Measurements from ENCODE around the gene ASPA. TPM values are rescaled to one million over a fixed set of nuclear protein-coding genes. Genes with fewer than 3 reads are reported as not detected.

Gene ASPA
- total RNA-seq, 4 donors from 2014 or later = 7.8 to 19.2 (median 15.4) TPM

DNA sequence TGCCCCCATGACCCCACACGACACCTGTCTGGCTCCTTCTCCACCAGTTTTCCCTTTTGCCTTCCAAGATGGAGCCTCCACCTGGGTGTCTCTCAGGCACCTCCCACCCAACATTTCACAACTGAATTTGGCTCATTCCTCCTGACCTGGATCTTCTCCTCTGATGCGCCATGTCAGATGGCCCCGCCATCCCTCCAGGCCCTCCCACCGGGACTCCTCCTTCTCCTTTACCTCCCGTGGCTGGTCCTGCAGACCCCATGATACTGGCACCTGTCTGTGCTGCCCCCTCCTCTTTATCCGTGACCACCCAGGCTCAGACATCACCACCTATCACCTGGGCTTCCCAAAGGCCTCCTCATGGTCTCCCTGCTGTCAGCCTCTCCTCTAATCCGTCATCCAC lies 77.1 kb downstream of the ASPA start:
- Histone ChIP-seq H3K9me3 (no peaks in the 10 kb centered on the region), H3K27me3 (no peaks in the 10 kb centered on the region), H3K4me1 (peaks cover 0 to 7% (median 2%) of the 10 kb centered on the region in 4 donors), H3K27ac (no peak overlapping the region), H3K36me3 (no peaks in the 10 kb centered on the region), H3K4me3 (no peak overlapping the region)
- TF ChIP-seq, protein P1, sequence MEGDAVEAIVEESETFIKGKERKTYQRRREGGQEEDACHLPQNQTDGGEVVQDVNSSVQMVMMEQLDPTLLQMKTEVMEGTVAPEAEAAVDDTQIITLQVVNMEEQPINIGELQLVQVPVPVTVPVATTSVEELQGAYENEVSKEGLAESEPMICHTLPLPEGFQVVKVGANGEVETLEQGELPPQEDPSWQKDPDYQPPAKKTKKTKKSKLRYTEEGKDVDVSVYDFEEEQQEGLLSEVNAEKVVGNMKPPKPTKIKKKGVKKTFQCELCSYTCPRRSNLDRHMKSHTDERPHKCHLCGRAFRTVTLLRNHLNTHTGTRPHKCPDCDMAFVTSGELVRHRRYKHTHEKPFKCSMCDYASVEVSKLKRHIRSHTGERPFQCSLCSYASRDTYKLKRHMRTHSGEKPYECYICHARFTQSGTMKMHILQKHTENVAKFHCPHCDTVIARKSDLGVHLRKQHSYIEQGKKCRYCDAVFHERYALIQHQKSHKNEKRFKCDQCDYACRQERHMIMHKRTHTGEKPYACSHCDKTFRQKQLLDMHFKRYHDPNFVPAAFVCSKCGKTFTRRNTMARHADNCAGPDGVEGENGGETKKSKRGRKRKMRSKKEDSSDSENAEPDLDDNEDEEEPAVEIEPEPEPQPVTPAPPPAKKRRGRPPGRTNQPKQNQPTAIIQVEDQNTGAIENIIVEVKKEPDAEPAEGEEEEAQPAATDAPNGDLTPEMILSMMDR (IDR thresholded peaks at IDR 0.05) = no peak
- TF ChIP-seq POLR2A (IDR thresholded peaks at IDR 0.05) = no peak
- no peak for TF ChIP-seq EP300 (IDR thresholded peaks at IDR 0.05)
- WGBS, 2 donors = 87 to 89% methylated on average over 7 of the region's 7 CpGs
- DNase-seq (ENCODE audit: low spot score in 2 of 2) = no peak

Other genes with a start within 250 kb of the ASPA start
- gene OR3A1, start 177.6 kb upstream of the ASPA start, total RNA-seq = 1 to 10 TPM in 1 of 4 donors, under 1 TPM in 1, not detected in 2; 0.63 to 2.4 TPM
- 1 to 10 TPM in 1 of 4 donors, not detected in 3; 1.1 TPM for gene OR3A2, start 89.7 kb upstream of the ASPA start, total RNA-seq
- gene OR1E1, start 77.6 kb upstream of the ASPA start, total RNA-seq = not detected
- gene OR3A3, start 64.6 kb upstream of the ASPA start, total RNA-seq = not detected
- 1 to 10 TPM in 1 of 4 donors, not detected in 3; 1.0 TPM for gene OR1E2, start 42.2 kb upstream of the ASPA start, total RNA-seq
- 1 to 10 TPM in 2 of 4 donors, under 1 TPM in 2; 0.39 to 2.7 (median 1.2) TPM for gene SPATA22, start 4.2 kb upstream of the ASPA start, total RNA-seq
- 10 to 100 TPM in 1 of 4 donors, 1 to 10 TPM in 3; 4.2 to 21.4 (median 9.7) TPM for gene TRPV3, start 81.8 kb downstream of the ASPA start, total RNA-seq
- gene TRPV1, start 133.4 kb downstream of the ASPA start, total RNA-seq = 10 to 100 TPM; 11.3 to 31.5 (median 12.1) TPM
- 10 to 100 TPM; 17.5 to 29.6 (median 22.5) TPM for gene SHPK, start 160.3 kb downstream of the ASPA start, total RNA-seq
- 10 to 100 TPM; 42.9 to 62.1 (median 50.6) TPM for gene CTNS, start 160.8 kb downstream of the ASPA start, total RNA-seq
- gene TAX1BP3, start 192.6 kb downstream of the ASPA start, total RNA-seq = 100 to 1,000 TPM; 183 to 303 (median 249) TPM
- gene EMC6, start 192.8 kb downstream of the ASPA start, total RNA-seq = 10 to 100 TPM; 12.6 to 23.4 (median 18.9) TPM
- under 1 TPM in 1 of 4 donors, not detected in 3; 0.42 TPM for gene P2RX5, start 220.2 kb downstream of the ASPA start, total RNA-seq
- gene HASPIN, start 247.9 kb downstream of the ASPA start, total RNA-seq = under 1 TPM in 1 of 4 donors, not detected in 3; 0.21 TPM

Data from tibial nerve (tissue), 4 donors.